Uterus (tissue), 4 donors: ENCODE data around the gene HBD. TPM values are rescaled to one million over a fixed set of nuclear protein-coding genes. Genes with fewer than 3 reads are reported as not detected.

Source experiments
- DNase-seq, 2 donors: peaks; one replicate each; pipeline ENCODE4 v3.0.0-alpha.2; 2019 to 2020
- H3K27ac ChIP-seq, 2 donors: fragments of 200-600 bp; sonication (generic); 1 replicate in 1 of 2; 2 replicates in 1 of 2; pipeline ENCODE4 v1.5.1; 2016 to 2018
- H3K27me3 ChIP-seq, 2 donors: fragments of 200-600 bp; sonication (generic); one replicate each; pipeline ENCODE4 v1.5.1; 2018 to 2019; ENCODE audit warnings: control low read depth in 1 of 2
- H3K36me3 ChIP-seq, 2 donors: fragments of 200-600 bp; sonication (generic); one replicate each; pipeline ENCODE4 v1.5.1; 2019; ENCODE audit warnings: control low read depth in 1 of 2
- H3K4me1 ChIP-seq, 2 donors: fragments of 200-600 bp; sonication (generic); one replicate each; pipeline ENCODE4 v1.5.1; 2018 to 2019; ENCODE audit warnings: control low read depth in 1 of 2
- H3K4me3 ChIP-seq, 2 donors: fragments of 200-600 bp; sonication (generic); 1 replicate in 1 of 2; 2 replicates in 1 of 2; pipeline ENCODE4 v1.5.1; 2018 to 2019; ENCODE audit warnings: mild to moderate bottlenecking in 1 of 2
- H3K9me3 ChIP-seq, 2 donors: fragments of 200-600 bp; sonication (generic); one replicate each; pipeline ENCODE4 v1.5.1; 2019; ENCODE audit warnings: control low read depth in 1 of 2
- POLR2A ChIP-seq, 2 donors: fragments of 450-650 bp; IDR thresholded peaks; one replicate each; pipeline ENCODE4 v1.6.1; 2016; ENCODE audit warnings: antibody characterized with exemption in 2 of 2, mild to moderate bottlenecking in 1 of 2, moderate library complexity in 1 of 2
- intact Hi-C: fragments of 100-400 bp; cut with DNase I; formaldehyde crosslinking; loops from one replicate; pipeline ENCODE4 v1.15.1; 2023; ENCODE audit warnings: low total_unique reads
- total RNA-seq, 4 donors: library from RNA; depleted of rRNA in 3 of 4; stranded (reverse); fragments of >200 nt in 3 of 4; gene quantifications; one replicate each; pipeline versions ENCODE4 v1.1.0 to v1.2.4, GENCODE V29; 2014 to 2023
- TF ChIP-seq, protein P1 (sequence below), 4 experiments: fragments of 200-600 bp in 2 of 4; fragments of 450-650 bp in 2 of 4; sonication (generic) in 2 of 4; IDR thresholded peaks; one replicate each; pipeline ENCODE4 v1.5.1; 2016 to 2019; ENCODE audit warnings: antibody characterized with exemption in 4 of 4, mild to moderate bottlenecking in 2 of 4, moderate library complexity in 1 of 4
- donor health status: DM: yes; HTN: yes; CAD: no.

The HBD gene
- total RNA-seq, 4 donors from 2014 or later: 0.90 TPM; not detected in 3

DNA sequence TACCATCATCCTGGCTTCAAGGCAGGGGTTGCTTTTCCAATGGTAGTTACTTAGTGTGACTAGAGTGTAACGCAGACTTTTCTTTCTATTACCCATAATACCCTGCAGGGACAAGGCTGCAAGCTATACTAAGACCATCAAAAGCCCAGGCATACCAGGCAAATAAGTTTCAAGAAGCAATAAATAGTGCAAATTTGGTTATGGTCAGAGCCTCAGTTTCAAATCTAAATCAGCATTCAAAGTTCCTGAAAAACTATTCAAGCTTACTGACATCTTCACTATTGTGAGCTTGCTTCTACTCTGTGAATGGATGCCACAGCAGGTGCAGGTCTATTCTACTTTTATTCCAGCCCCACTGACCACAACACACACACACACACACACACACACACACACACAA, 4.9 kb downstream of the HBD start:
- no peak for DNase-seq
- Histone ChIP-seq H3K9me3 (no peaks in the 10 kb centered on the region), H3K4me3 (no peak overlapping the region), H3K36me3 (no peaks in the 10 kb centered on the region), H3K27ac (no peak overlapping the region), H3K27me3 (peaks cover 0 to 2% of the 10 kb centered on the region in 2 donors), H3K4me1 (no peaks in the 10 kb centered on the region)
- intact Hi-C loops: no loop called here
- no peak for TF ChIP-seq POLR2A (IDR thresholded peaks at IDR 0.05)
- TF ChIP-seq, protein P1, sequence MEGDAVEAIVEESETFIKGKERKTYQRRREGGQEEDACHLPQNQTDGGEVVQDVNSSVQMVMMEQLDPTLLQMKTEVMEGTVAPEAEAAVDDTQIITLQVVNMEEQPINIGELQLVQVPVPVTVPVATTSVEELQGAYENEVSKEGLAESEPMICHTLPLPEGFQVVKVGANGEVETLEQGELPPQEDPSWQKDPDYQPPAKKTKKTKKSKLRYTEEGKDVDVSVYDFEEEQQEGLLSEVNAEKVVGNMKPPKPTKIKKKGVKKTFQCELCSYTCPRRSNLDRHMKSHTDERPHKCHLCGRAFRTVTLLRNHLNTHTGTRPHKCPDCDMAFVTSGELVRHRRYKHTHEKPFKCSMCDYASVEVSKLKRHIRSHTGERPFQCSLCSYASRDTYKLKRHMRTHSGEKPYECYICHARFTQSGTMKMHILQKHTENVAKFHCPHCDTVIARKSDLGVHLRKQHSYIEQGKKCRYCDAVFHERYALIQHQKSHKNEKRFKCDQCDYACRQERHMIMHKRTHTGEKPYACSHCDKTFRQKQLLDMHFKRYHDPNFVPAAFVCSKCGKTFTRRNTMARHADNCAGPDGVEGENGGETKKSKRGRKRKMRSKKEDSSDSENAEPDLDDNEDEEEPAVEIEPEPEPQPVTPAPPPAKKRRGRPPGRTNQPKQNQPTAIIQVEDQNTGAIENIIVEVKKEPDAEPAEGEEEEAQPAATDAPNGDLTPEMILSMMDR (IDR thresholded peaks at IDR 0.05): no peak

- Histone ChIP-seq H3K4me1 (no peaks in the 10 kb centered on the region), H3K36me3 (no peaks in the 10 kb centered on the region), H3K9me3 (no peaks in the 10 kb centered on the region), H3K27me3 (peaks cover 0 to 2% of the 10 kb centered on the region in 2 donors), H3K4me3 (no peak overlapping the region), H3K27ac (no peak overlapping the region)
- TF ChIP-seq POLR2A (IDR thresholded peaks at IDR 0.05): no peak
- TF ChIP-seq, protein P1 (IDR thresholded peaks at IDR 0.05): no peak
- intact Hi-C loops: no loop called here
- DNase-seq: no peak
Measured at GRCh38 chr11:5228124-5228523, 6.2 kb downstream of the HBD start.

DNA sequence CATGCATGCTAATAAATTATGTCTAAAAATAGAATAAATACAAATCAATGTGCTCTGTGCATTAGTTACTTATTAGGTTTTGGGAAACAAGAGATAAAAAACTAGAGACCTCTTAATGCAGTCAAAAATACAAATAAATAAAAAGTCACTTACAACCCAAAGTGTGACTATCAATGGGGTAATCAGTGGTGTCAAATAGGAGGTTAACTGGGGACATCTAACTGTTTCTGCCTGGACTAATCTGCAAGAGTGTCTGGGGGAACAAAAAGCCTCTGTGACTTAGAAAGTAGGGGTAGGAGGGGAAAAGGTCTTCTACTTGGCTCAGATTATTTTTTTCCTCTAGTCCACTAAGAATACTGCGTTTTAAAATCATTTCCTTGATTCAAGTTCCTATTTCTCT, 6.6 kb downstream of the HBD start:
- no peak for TF ChIP-seq POLR2A (IDR thresholded peaks at IDR 0.05)
- intact Hi-C loops: no loop called here
- no peak for DNase-seq

DNA sequence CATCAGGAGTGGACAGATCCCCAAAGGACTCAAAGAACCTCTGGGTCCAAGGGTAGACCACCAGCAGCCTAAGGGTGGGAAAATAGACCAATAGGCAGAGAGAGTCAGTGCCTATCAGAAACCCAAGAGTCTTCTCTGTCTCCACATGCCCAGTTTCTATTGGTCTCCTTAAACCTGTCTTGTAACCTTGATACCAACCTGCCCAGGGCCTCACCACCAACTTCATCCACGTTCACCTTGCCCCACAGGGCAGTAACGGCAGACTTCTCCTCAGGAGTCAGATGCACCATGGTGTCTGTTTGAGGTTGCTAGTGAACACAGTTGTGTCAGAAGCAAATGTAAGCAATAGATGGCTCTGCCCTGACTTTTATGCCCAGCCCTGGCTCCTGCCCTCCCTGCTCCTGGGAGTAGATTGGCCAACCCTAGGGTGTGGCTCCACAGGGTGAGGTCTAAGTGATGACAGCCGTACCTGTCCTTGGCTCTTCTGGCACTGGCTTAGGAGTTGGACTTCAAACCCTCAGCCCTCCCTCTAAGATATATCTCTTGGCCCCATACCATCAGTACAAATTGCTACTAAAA, 7.5 kb downstream of the HBD start, which contains the start of gene HBB:
TSS of gene HBB (minus strand) at position 340 of the 579 bp plus-strand sequence. CDS start at position 290, 50 bp downstream.
- intact Hi-C loops: no loop called here
- H3K4me3 ChIP-seq: no peak within 1 kb of the TSS
- H3K27ac ChIP-seq: no peak within 1 kb of the TSS
- no peaks in the 10 kb centered on the region for H3K36me3 ChIP-seq
- no peak for DNase-seq
- TF ChIP-seq, protein P1 (IDR thresholded peaks at IDR 0.05): no peak
- no peak for TF ChIP-seq POLR2A (IDR thresholded peaks at IDR 0.05)
- no peaks in the 10 kb centered on the region for H3K9me3 ChIP-seq
- no peaks in the 10 kb centered on the region for H3K4me1 ChIP-seq
- peaks cover 0 to 2% of the 10 kb centered on the region in 2 donors for H3K27me3 ChIP-seq

More for the DNA sequence above, 6.6 kb downstream of the HBD start:
- H3K27me3 ChIP-seq: peaks cover 0 to 2% of the 10 kb centered on the region in 2 donors
- no peaks in the 10 kb centered on the region for H3K9me3 ChIP-seq
- H3K4me3 ChIP-seq: no peak overlapping the region
- H3K36me3 ChIP-seq: no peaks in the 10 kb centered on the region
- H3K4me1 ChIP-seq: no peaks in the 10 kb centered on the region
- no peak overlapping the region for H3K27ac ChIP-seq

GRCh38 chr11:5225480-5225871, 8.8 kb downstream of the HBD start:
- H3K27ac ChIP-seq: no peak overlapping the region
- no peaks in the 10 kb centered on the region for H3K9me3 ChIP-seq
- H3K4me3 ChIP-seq: no peak overlapping the region
- peaks cover 0 to 2% of the 10 kb centered on the region in 2 donors for H3K27me3 ChIP-seq
- H3K4me1 ChIP-seq: no peaks in the 10 kb centered on the region
- no peak for DNase-seq
- TF ChIP-seq, protein P1 (IDR thresholded peaks at IDR 0.05): no peak
- no peak for TF ChIP-seq POLR2A (IDR thresholded peaks at IDR 0.05)
- no peaks in the 10 kb centered on the region for H3K36me3 ChIP-seq
- intact Hi-C loops: no loop called here
